Measurements from ENCODE around the gene AHDC1. TPM values are rescaled to one million over a fixed set of nuclear protein-coding genes. Genes with fewer than 3 reads are reported as not detected.

AHDC1 gene
- total and polyA plus RNA-seq, 9 of the 15 experiments (the other 6 are each of a cell fraction or from before 2014, with no cell fraction given) = 0.21 to 36.4 (median 4.7) TPM

DNA sequence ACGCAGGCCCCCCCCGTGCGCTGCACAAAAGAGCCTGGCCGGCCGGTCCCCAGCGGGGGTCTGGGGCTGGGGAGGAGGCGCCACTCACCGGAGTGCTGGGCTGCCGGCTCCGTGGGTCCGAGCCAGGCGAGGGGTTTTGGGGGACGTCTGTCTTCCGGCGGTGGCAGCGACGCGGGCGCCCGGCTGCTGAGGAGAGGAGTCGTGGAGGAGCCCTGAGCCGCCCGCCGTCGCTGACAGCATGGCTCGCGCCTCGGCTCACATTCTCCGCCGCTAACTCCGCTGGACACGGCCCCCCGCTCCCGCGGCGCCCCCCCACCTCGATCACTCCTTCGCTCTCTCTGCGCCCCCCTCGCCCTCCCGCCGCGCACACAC, 649 bp downstream of the AHDC1 start (continued):
- TF ChIP-seq ATF1 (CRISPR knock-in tag; IDR thresholded peaks at IDR 0.05) (no peak), ATF1 (tag; IDR thresholded peaks at IDR 0.05) (no peak), CTBP1 (IDR thresholded peaks at IDR 0.05; ENCODE audit: borderline replicate concordance) (0 out of 2 replicates have a peak, but pooled peaks have one; percentile 28), PCBP2 (IDR thresholded peaks at IDR 0.05; ENCODE audit: low read depth, low read length, poor library complexity, severe bottlenecking) (peak; percentile 5), SAP30 (IDR thresholded peaks at IDR 0.05; ENCODE audit: borderline replicate concordance, insufficient read depth, low read depth, low read length, poor library complexity, severe bottlenecking) (peak; percentile 28)
- TF ChIP-seq, protein P1, sequence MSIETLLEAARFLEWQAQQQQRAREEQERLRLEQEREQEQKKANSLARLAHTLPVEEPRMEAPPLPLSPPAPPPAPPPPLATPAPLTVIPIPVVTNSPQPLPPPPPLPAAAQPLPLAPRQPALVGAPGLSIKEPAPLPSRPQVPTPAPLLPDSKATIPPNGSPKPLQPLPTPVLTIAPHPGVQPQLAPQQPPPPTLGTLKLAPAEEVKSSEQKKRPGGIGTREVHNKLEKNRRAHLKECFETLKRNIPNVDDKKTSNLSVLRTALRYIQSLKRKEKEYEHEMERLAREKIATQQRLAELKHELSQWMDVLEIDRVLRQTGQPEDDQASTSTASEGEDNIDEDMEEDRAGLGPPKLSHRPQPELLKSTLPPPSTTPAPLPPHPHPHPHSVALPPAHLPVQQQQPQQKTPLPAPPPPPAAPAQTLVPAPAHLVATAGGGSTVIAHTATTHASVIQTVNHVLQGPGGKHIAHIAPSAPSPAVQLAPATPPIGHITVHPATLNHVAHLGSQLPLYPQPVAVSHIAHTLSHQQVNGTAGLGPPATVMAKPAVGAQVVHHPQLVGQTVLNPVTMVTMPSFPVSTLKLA (conservative IDR thresholded peaks at IDR 0.05) = 0 out of 4 replicates have a peak, but pooled peaks of 1 of the 2 experiments have one; percentile 14

DNA sequence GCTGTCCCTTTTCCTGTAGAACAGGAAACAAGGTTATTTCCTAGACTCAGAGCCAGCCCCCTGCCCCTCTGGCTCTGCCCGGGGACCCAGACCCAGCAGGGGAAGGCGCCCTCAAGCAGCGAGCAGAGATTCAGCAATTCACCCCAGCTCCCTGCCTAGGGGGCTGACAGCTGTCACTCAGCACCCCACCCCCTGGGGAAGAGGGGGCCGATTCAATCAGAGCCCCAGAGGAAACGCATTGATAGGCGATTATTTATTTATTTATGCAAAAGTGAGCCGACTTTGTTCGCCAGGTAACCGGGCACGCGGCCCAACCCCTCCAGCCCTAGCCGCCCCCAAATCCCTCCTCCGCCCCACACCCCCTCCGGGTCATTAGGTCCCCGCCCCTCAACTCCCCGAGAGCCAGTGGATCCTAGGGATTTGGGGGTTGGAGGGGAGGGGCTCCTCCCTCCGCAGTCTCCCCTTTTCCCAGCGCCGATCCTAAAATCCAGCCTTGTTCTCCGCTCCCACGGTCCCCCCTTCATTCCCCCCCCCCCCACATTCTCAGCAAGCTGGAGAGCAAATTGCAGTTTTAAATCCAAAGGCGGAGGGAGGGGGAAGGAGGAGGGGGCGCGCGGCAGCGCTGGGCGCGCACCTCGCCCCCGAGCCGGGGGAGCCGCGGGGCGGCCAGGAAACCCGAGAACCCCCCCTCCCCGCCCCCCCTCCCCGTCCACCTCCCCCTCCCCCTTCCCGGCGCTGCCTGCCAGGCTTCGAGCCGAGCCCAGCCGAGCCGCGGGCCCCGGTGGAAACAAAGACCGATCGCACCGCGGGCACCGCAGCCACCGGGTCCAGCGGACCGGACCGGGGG, 1.3 kb downstream of the AHDC1 start:
- in situ Hi-C loops (cut with MboI) (loop anchor here (10.0 to 25.0 kb wide), 3 partner anchors 48 to 490 kb away; no protein-coding TSS in a partner anchor), intact Hi-C loops (cut with micrococcal nuclease) (no loop called here)
- Histone ChIP-seq H4K20me1 (replicated peaks; ENCODE audit: control insufficient read depth, insufficient read depth, low read length) (peaks cover 31% of the 10 kb centered on the region), H3K4me1 (replicated peaks in 1 of 2; ENCODE audit: control insufficient read depth in 2 of 2, insufficient read depth in 2 of 2, low read length in 2 of 2) (peaks cover 74 to 80% of the 10 kb centered on the region in 2 experiments), H3K36me3 (ENCODE audit: control insufficient read depth, insufficient read depth, low read length) (peaks cover 8% of the 10 kb centered on the region; the same call in 2 of the 3 replicates), H3K27ac (ENCODE audit: extremely low read depth, low read depth, low read length) (peak overlapping the region; percentile 80; the same call in 2 of the 3 replicates), H3K9me3 (replicated peaks; ENCODE audit: control insufficient read depth, insufficient read depth, low read depth, low read length) (no peaks in the 10 kb centered on the region), H3K4me2 (ENCODE audit: insufficient read depth, low read length) (peak overlapping the region; percentile 95), H3K79me2 (ENCODE audit: control insufficient read depth, insufficient read depth, low read length) (peaks cover 62% of the 10 kb centered on the region), H3K9me1 (ENCODE audit: control insufficient read depth, insufficient read depth, low read length) (peaks cover 15% of the 10 kb centered on the region), H2AFZ (ENCODE audit: low read depth, low read length) (peak overlapping the region; percentile 83), H3K9ac (ENCODE audit: insufficient read depth in 1 of 2, low read depth in 2 of 2, low read length in 2 of 2) (peak overlapping the region; percentile 75 to 95), H3K4me3 (peak overlapping the region; percentile 89), H3K27me3 (ENCODE audit: control insufficient read depth in 2 of 2, insufficient read depth in 2 of 2, low read length in 2 of 2) (no peaks in the 10 kb centered on the region)
- FAIRE-seq (no peak), ATAC-seq (peak; percentile 11), DNase-seq (ENCODE audit: extremely low read depth in 1 of 4, low spot score in 3 of 4) (peak; percentile 54 to 87 (median 82))
- 8% methylated on average over 23 of the region's 54 CpGs for WGBS (ENCODE audit: insufficient coverage, low coverage, missing lambda C conversion rate)
- BruUV-seq (replicated peaks) = TSS peak; percentile 48
- CTCF ChIA-PET (ENCODE audit: low intra/inter-chr PET ratio) = interaction anchor here (0.8 kb wide), 1 partner anchor 302 kb away, joined by 5 read pairs; no protein-coding TSS in a partner anchor
- POLR2A ChIA-PET = interaction anchor here (0.7 to 4.5 kb wide), 8 partner anchors 11 to 204 kb away, joined by 3 to 28 read pairs (median 4); no protein-coding TSS in a partner anchor
- TF ChIP-seq, protein P2, sequence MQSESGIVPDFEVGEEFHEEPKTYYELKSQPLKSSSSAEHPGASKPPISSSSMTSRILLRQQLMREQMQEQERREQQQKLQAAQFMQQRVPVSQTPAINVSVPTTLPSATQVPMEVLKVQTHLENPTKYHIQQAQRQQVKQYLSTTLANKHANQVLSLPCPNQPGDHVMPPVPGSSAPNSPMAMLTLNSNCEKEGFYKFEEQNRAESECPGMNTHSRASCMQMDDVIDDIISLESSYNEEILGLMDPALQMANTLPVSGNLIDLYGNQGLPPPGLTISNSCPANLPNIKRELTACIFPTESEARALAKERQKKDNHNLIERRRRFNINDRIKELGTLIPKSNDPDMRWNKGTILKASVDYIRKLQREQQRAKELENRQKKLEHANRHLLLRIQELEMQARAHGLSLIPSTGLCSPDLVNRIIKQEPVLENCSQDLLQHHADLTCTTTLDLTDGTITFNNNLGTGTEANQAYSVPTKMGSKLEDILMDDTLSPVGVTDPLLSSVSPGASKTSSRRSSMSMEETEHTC (IDR thresholded peaks at IDR 0.05) = no peak
- TF ChIP-seq ZBTB1 (CRISPR knock-in tag; IDR thresholded peaks at IDR 0.05; ENCODE audit: borderline replicate concordance, low read depth) = no peak
- no peak for TF ChIP-seq POLR2G (IDR thresholded peaks at IDR 0.05; ENCODE audit: low read depth, low read length)
- no peak for TF ChIP-seq ZNF584 (CRISPR knock-in tag; IDR thresholded peaks at IDR 0.05; ENCODE audit: low read depth)
- no peak for TF ChIP-seq CBX5 (IDR thresholded peaks at IDR 0.05; ENCODE audit: borderline replicate concordance, low read depth)
- no peak for TF ChIP-seq JUND (IDR thresholded peaks at IDR 0.05; ENCODE audit: borderline replicate concordance, low read depth, low read length)
- TF ChIP-seq JUND (tag; IDR thresholded peaks at IDR 0.05; ENCODE audit: borderline replicate concordance, low read depth, low read length) = no peak
- no peak for TF ChIP-seq PPARD (CRISPR knock-in tag; IDR thresholded peaks at IDR 0.05)
- TF ChIP-seq ZBTB7A (IDR thresholded peaks at IDR 0.05; ENCODE audit: borderline replicate concordance, control insufficient read depth, low read depth, low read length) = peak; percentile 84
- no peak for TF ChIP-seq STAT5B (CRISPR knock-in tag; IDR thresholded peaks at IDR 0.05)

All from K562 (cell line).